ENCODE results near the gene TDRD7. TPM values are rescaled to one million over a fixed set of nuclear protein-coding genes. Genes with fewer than 3 reads are reported as not detected.

TDRD7 gene
- total and polyA plus RNA-seq, 2 of the 8 experiments (the other 6 are each of a cell fraction or from before 2014, with no cell fraction given), result 1.2 to 2.3 TPM

DNA sequence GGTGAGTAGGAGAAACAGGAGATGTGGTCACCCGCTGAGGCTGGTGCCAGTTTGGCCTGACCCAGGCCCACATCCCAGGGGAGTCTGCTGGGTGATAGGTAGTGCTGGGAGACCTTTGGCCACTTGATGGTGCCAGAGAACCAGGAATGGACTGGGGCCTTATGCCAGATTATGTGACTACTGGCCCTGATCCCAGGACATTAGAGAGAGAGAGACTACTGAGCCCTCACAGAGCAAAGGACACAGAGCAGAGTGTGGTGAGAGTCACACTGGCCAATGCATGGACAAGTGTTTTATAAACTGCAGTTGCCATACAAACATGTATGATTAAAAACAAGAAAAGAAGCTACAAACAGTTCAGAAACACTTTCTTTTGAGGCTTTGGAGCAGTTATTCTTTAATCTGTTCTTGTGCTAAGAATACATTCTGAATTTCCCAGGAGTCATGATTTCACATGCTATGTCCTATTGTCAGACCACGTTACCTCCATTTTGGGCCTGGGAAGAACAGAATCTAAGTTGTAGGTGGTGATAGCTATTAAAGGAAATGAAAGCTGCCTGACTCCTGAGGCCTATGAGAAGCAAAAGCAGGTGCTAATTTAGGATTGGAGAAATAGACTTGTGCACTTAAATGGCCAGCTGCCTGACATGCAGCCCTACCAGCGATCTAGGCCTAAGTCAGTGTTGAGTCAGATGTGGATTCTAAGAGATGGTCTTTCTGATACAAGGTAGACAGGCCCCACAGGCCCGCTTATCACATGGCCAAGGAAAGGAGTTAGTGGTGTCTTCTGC, 57.0 kb downstream of the TDRD7 start:
- Histone ChIP-seq H2BK15ac (ENCODE audit: low read length) (no peak overlapping the region), H2BK12ac (ENCODE audit: low read depth, low read length) (no peak overlapping the region), H2BK20ac (ENCODE audit: low read length) (no peak overlapping the region), H3K18ac (ENCODE audit: extremely low read depth, low read length) (no peak overlapping the region), H3K9ac (replicated peaks in 1 of 4; ENCODE audit: extremely low read depth in 1 of 4, low read depth in 3 of 4, low read length in 3 of 4) (no peak overlapping the region), H3K4me3 (ENCODE audit: extremely low read depth in 1 of 4, insufficient read depth in 2 of 4, low read depth in 3 of 4, low read length in 4 of 4) (no peak overlapping the region), H4K91ac (replicated peaks; ENCODE audit: insufficient read length, low read length) (no peak overlapping the region), H3K14ac (ENCODE audit: insufficient read length) (no peak overlapping the region), H3K9me3 (ENCODE audit: insufficient read depth in 2 of 2, low read depth in 1 of 2, low read length in 1 of 2) (no peaks in the 10 kb centered on the region), H2BK5ac (ENCODE audit: low read depth, low read length) (no peak overlapping the region), H3K23me2 (ENCODE audit: low read depth, low read length) (no peaks in the 10 kb centered on the region), H3K27ac (ENCODE audit: low read depth, low read length) (no peak overlapping the region), H3K79me1 (ENCODE audit: low read depth, low read length) (no peaks in the 10 kb centered on the region), H2BK120ac (replicated peaks; ENCODE audit: low read depth, low read length) (no peak overlapping the region), H3K4ac (replicated peaks; ENCODE audit: insufficient read length, low read depth, low read length) (no peak overlapping the region), H3K23ac (ENCODE audit: insufficient read length) (no peak overlapping the region), H3K27me3 (replicated peaks in 1 of 4; ENCODE audit: control insufficient read depth in 3 of 4, extremely low read depth in 1 of 4, insufficient read depth in 3 of 4, low read length in 3 of 4) (no peaks in the 10 kb centered on the region), H4K5ac (ENCODE audit: insufficient read length, low read depth, low read length) (no peak overlapping the region), H3K4me2 (ENCODE audit: insufficient read depth in 1 of 2, low read depth in 2 of 2, low read length in 2 of 2) (no peak overlapping the region), H3K79me2 (ENCODE audit: control insufficient read depth in 1 of 2, insufficient read depth in 2 of 2, low read length in 2 of 2) (no peaks in the 10 kb centered on the region), H4K8ac (ENCODE audit: extremely low read depth, insufficient read depth, low read length) (no peak overlapping the region), H3K4me1 (replicated peaks in 1 of 4; ENCODE audit: control insufficient read depth in 3 of 4, insufficient read depth in 4 of 4, low read length in 3 of 4) (no peaks in the 10 kb centered on the region), H2AK5ac (ENCODE audit: low read depth, low read length) (no peak overlapping the region), H2AFZ (ENCODE audit: low read length) (no peak overlapping the region), H4K20me1 (replicated peaks in 1 of 2; ENCODE audit: control insufficient read depth in 1 of 2, insufficient read depth in 2 of 2, low read length in 2 of 2) (no peaks in the 10 kb centered on the region), H3K36me3 (ENCODE audit: control insufficient read depth in 2 of 4, insufficient read depth in 4 of 4, low read length in 3 of 4) (no peaks in the 10 kb centered on the region), H3K56ac (replicated peaks; ENCODE audit: insufficient read length, low read depth, low read length) (no peak overlapping the region)
- TF ChIP-seq, protein P1, sequence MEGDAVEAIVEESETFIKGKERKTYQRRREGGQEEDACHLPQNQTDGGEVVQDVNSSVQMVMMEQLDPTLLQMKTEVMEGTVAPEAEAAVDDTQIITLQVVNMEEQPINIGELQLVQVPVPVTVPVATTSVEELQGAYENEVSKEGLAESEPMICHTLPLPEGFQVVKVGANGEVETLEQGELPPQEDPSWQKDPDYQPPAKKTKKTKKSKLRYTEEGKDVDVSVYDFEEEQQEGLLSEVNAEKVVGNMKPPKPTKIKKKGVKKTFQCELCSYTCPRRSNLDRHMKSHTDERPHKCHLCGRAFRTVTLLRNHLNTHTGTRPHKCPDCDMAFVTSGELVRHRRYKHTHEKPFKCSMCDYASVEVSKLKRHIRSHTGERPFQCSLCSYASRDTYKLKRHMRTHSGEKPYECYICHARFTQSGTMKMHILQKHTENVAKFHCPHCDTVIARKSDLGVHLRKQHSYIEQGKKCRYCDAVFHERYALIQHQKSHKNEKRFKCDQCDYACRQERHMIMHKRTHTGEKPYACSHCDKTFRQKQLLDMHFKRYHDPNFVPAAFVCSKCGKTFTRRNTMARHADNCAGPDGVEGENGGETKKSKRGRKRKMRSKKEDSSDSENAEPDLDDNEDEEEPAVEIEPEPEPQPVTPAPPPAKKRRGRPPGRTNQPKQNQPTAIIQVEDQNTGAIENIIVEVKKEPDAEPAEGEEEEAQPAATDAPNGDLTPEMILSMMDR (IDR thresholded peaks at IDR 0.05; ENCODE audit: control extremely low read depth in 1 of 3, insufficient read depth in 1 of 3, low read depth in 1 of 3, low read length in 3 of 3), result peak; percentile 90 to 96 (median 93)
- no peak for TF ChIP-seq RFX5 (IDR thresholded peaks at IDR 0.05; ENCODE audit: borderline replicate concordance, low read depth, low read length)
- peak; percentile 100 for TF ChIP-seq RAD21 (IDR thresholded peaks at IDR 0.05 in 1 of 2, conservative IDR thresholded peaks at IDR 0.05 in 1 of 2; ENCODE audit: low read depth in 2 of 2, low read length in 2 of 2)
- POLR2A ChIA-PET (ENCODE audit: partially characterized antibody), result interaction anchor here (0.8 to 2.0 kb wide), 4 partner anchors 13 to 144 kb away, joined by 3 to 9 read pairs (median 6); no protein-coding TSS in a partner anchor
- peak; percentile 46 to 79 for DNase-seq (ENCODE audit: low read depth in 1 of 2, low spot score in 2 of 2)
- peak; percentile 84 for FAIRE-seq
- CTCF ChIA-PET (ENCODE audit: partially characterized antibody), result interaction anchor here (0.7 to 10.1 kb wide), 51 partner anchors 10 to 529 kb away, joined by 3 to 574 read pairs (median 6); partner anchors contain the start of gene TMOD1
- 83% methylated on average over 4 of the region's 4 CpGs; no CpG with 5 or more reads in 1 of the 2 experiments for WGBS, 2 experiments (ENCODE audit: extremely low coverage in 1 of 2, insufficient coverage in 1 of 2, insufficient read length in 1 of 2, insufficient replicate concordance in 2 of 2, low coverage in 1 of 2, low lambda C conversion rate in 2 of 2, missing lambda C conversion rate in 1 of 2)

All from H1 (cell line).